Stimulated activated CD4-positive, alpha-beta T cell treated with anti-CD3 and anti-CD28 coated beads, Interleukin-1b, Interleukin-23, amount 100 ng/mL, for 1 hour (primary cell): ENCODE measurements around the gene LETM1.

ENCODE experiments used
- DNase-seq, 2 donors: peaks; one replicate each; pipeline ENCODE4 v3.0.0-alpha.2; 2020; ENCODE audit warnings: low read depth in 2 of 2

LETM1 gene

DNA sequence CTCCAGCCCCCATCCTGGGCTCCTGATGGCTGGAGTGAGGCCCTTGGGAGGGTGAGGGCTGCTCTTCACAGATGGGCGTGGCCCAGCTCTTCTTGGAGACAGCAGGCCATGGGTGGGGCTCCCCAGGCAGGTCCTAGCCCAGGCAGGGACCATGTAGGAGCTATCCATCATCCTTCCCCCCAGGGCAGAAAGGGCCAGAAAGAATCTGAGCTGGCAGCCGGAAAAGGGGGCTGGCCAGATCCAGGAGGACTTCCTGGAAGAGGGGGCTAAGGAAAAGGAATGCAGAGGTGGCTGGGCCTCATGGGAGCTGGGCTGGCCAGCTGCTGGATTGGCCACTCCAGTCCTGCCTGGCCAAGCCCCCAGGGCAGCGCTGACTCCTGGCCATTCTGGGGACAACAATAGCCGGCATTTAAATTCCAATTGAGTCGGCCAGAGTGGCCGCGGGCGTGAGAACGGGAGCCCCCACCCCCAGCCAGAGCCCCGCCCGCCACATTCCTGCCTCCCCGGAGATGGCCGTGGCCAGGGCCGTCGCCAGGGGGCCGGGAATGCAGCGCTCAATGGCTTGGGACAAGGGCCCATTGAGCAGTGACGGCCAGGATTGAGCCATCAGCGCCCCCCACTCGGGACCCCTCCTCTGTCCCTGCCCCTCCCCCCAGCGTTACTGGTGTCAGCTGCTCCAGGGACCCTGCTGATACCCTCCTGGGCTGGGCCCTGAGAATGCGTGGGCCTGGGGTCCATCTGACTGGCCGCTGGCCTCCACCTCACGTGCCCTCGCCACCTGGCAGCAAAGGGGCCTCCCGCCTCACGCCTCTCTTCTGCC is 77.9 kb downstream of the LETM1 start:
- no peak for DNase-seq

DNA sequence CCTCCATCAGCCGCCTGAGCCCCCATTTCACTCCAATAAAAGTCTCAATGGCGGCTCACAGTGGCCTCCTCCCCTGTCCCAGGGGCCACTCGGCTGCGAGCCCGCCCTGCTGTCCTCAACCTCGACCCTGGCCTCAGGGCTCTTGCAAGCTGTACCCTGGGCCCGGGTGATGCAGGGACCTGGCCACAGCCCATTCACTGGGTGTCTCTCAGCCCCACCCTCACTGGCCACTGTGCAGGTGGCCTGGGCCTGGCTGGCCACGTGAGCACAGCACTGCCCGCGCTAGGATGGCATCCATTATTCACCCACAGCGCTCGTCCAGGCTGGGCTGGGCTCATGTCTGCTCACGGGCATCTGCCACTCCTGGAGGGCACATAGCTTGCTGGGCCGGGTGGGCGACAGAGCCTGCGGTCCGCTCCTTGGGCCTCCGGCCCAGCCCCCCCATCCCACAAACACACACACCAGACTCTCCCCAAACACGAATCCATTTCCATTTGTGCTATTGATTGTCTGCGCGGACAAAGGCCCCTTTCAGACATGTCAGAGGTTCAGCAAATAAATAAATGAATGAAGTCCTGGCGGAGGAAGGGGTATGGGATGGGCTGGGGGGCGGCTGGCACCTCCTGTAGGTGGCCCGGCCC is 79.3 kb downstream of the LETM1 start:
- DNase-seq: no peak

DNA sequence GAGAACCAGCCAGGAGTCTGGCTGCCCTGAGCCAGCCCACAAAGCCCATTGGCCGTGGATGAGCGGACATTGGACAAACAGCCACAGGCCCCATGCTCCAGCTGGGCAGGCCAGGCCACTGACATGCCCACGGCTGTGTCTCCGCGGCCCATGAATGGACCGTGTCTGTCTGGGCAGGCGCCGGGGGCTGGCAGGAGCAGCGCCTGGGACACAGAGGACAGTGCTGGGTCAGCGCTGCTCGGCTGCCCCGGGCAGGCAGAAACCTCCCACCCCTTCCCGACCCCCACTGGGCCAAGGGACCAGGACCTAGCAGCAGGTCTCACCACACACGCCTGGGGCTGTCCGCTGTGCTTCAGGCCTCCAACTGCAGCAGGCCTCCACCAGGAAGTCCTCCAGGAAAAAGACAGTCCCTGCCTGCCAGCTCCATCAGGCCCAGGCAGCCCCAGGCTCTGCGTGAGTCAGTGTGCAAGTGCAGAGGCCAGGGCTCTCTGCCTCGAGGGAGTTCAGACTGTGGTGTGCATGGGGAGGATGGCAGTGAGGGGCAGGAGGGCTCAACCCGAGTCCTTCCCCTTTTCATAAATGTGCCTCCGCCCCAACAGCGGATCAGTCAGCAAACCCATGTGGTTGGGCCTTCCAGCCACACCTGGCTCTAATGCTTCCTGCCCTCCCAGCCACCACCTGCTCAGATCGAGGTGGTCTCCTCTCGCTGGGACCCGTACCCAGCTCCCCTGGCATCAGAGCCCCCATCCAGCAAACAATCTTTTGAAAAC is 80.0 kb downstream of the LETM1 start:
- DNase-seq: no peak

DNA sequence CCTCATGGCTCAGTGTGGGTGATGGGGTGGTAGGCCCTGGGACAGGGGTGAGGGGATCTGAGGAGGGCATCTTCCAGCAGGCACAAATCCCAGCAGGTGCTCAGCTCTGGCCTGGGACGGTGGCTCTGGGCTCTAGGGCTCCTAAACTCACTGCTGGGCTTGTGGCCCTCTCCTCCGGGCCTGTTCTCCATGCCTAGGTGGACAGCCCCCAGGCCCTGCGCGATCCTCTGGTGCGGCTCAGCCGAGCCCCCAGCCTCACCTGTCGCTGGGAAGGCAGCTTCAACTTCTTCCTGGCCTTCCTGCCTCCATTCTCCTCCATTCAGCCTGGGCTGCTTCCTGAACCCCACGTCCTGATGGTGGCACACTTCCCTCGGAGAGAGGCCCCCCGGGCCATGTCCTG is 82.2 kb downstream of the LETM1 start:
- DNase-seq: no peak

DNA sequence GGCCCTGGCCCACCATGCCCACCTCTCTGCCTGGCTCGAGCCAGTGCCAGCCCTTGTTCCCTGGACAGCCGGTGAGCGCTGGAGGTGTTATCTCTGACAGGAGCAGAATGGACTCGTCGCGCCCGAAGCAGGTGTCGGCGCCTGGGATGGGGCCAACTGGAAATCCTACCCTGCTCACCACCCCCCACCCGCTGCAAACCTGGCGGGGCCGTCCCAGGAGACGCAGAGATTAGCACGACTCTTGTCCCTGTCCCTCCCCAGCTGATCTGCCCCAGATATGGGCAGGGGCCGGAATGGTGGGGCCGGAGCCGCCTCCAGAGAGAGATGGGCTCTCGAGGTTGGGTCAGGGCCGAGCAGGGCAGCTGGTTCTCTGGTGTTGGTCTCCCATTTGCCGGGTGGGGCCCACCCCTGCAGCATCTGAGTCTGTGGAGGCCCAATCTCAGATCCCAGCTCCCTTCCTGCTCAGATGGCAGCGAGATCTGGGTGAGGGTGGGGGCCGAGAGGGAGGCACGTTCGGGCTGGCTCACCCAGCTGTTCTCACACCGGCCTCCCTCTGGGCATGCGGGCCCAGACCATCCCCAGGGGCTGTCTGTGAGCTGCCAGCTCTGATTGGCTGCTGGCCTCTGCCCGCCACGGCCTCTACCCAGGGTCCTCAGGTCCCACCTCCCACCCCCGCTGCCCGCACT is 83.0 kb downstream of the LETM1 start:
- no peak for DNase-seq

DNA sequence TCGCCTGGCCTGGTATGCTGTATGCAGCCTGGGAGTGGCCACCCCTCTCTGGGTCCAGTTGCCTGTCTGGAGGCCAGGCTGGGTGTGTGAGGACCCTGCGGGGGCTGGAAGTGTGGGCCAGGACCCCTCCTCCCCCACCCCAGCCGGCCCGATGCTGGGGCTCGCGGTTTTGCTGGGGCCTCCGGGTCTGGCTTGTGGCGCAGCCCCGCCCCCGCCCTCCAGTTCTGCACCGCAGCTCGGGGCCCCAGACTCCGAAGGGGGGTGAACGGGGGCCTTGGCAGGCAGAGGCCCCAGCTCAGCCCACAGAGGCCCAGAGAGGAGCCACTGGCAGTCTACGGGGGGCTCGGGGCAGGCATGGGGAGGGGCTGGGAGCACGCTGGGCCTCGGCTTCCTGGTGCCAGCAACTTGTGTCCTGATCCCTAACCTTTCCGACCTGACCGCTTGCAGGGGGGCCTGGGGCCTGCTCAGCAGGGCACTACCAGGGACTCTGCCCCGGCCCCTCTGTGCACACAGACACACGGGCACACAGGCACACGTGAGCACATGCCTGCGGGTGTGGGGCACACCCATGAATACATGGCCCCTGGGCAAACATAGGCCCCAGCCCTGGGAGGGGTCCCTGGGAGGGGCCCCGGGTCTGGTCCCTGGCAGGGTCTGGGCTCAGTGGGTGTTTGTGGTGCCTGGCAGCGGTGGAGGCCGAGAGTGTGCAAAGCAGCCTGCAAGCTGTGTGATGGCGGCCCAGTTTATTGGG is 84.2 kb downstream of the LETM1 start:
- DNase-seq: no peak

- DNase-seq: no peak
These were observed 85.1 kb downstream of the LETM1 start for GRCh38 chr4:1770791-1771231.

DNA sequence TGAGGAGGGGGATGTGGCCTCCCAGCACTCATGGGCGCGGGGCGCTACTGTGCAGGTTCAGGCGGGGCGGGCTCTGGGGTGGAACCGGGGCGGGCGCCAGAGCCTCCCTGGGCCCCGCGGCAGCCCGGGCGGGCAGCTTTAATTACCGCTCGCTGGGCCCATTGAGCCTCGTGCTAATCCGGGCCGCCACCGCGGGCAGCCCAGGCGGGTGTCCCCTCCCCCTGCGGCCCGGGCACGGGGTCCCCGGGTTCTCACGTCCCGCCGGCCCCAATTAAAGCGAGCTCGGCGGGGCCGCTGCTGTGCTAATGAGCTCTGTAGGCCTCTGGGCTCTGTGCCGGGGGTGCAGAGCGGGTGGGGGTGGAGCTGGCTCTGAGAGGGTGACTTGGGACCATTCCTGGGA is 85.7 kb downstream of the LETM1 start:
- no peak for DNase-seq

GRCh38 chr4:1769692-1770091 is 86.3 kb downstream of the LETM1 start:
- DNase-seq: no peak

- DNase-seq: no peak
These were observed 87.5 kb downstream of the LETM1 start for GRCh38 chr4:1768367-1769034.

- no peak for DNase-seq
These were observed 88.1 kb downstream of the LETM1 start for GRCh38 chr4:1767770-1768366.

- no peak for DNase-seq
These were observed 88.7 kb downstream of the LETM1 start for GRCh38 chr4:1767061-1767769.

- DNase-seq: no peak
These were observed 89.6 kb downstream of the LETM1 start for GRCh38 chr4:1766106-1767060.

DNA sequence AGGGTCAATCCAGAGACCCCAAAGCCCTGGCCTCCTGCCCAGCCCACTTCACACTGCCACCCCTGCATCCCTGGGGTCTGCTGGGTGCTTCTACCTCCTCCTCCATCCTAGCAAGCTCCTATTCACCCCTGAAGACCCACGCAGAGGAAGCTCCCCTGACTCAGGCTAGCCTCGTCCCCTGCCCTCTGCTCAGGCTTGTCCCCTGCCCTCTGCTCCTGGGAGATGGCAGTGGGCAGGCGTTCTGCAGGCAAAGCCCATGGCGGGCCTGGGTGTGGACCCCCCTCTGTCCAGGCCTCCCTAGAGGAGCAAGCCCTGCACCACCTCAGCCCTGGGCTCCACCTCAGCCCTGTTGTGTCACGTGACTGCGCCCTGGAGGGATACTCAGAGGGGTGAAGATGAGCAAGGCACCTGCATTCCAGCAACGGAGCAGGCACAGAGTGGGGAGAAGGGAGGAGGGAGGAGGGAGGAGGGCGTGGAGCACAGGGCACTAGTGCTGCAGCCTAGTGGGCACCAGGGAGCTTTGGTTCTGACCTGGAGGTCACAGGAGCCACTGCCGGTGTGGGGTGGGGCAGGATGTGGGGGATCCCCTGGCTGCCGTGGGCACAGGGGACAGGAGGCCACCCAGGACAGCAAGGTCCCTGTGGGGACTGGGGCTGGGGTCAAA is 90.4 kb downstream of the LETM1 start:
- no peak for DNase-seq

DNA sequence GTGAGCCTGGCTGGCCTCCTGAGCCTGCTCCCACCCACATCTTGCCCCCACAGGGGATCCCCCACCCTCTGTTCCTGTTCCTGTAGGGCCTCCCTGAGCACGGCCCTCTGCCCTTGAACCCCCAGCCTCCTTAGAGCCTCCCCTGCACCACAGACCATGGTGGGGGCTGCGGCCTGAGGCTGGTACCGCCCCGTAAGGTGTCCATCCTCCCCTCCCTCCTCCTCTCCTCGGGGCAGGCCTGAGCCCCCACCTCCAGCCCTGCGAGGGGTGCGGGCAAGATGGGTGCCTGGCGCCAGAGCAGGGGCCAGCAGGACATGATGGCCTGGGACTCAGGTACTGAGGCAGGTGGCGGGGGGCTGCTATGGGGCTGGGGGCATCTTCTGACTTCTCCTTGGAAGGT is 91.3 kb downstream of the LETM1 start:
- no peak for DNase-seq

GRCh38 chr4:1763550-1764080 is 92.3 kb downstream of the LETM1 start:
- no peak for DNase-seq

DNA sequence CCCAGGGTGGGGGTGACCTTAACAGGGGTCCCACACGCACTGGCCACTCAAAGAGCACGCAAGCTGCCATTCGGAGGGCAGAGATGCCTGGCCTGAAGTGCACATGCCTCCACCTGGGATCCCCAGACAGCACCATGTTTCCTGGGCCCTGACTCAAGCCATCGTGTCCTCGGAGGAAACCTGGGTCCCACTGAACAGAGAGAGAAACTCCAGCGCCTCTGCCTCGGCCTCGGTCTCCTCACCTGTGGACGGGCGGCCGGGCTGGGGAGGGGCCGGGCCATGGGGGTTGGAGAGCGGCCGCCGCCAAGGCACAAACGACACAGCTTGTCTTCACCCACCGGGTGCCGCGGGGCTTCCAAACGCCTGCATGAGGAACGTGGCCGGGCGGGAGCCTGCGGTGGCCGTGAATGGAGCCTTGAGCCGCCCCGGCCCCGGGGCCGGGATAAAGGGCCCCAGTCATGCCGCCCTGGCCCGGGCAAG is 92.8 kb downstream of the LETM1 start:
- no peak for DNase-seq
